ENCODE data around the gene PCDHA2. TPM values are rescaled to one million over a fixed set of nuclear protein-coding genes. Genes with fewer than 3 reads are reported as not detected.

PCDHA2 gene
- total and polyA plus RNA-seq, 2 of the 8 experiments (the other 6 are each of a cell fraction or from before 2014, with no cell fraction given): 0.86 to 1.9 TPM

- Histone ChIP-seq H3K4me3 (ENCODE audit: extremely low read depth in 1 of 4, insufficient read depth in 2 of 4, low read depth in 3 of 4, low read length in 4 of 4) (peak overlapping the region in 1 of 4 experiments; percentile 62; a peak in 2 of 8 replicates), H3K4ac (replicated peaks; ENCODE audit: insufficient read length, low read depth, low read length) (no peak overlapping the region), H3K23ac (ENCODE audit: insufficient read length) (no peak overlapping the region), H2BK15ac (ENCODE audit: low read length) (no peak overlapping the region), H3K27ac (ENCODE audit: low read depth, low read length) (no peak overlapping the region), H3K56ac (replicated peaks; ENCODE audit: insufficient read length, low read depth, low read length) (no peak overlapping the region), H3K18ac (ENCODE audit: extremely low read depth, low read length) (no peak overlapping the region; the same call in 1 of the 2 replicates), H2BK20ac (ENCODE audit: low read length) (no peak overlapping the region), H4K91ac (replicated peaks; ENCODE audit: insufficient read length, low read length) (no peak overlapping the region), H2AK5ac (ENCODE audit: low read depth, low read length) (no peak overlapping the region), H3K79me1 (ENCODE audit: low read depth, low read length) (no peaks in the 10 kb centered on the region), H4K8ac (ENCODE audit: extremely low read depth, insufficient read depth, low read length) (no peak overlapping the region), H3K79me2 (ENCODE audit: control insufficient read depth in 1 of 2, insufficient read depth in 2 of 2, low read length in 2 of 2) (no peaks in the 10 kb centered on the region; a peak in 1 of 4 replicates), H3K27me3 (replicated peaks in 1 of 4; ENCODE audit: control insufficient read depth in 3 of 4, extremely low read depth in 1 of 4, insufficient read depth in 3 of 4, low read length in 3 of 4) (no peaks in the 10 kb centered on the region), H2AFZ (ENCODE audit: low read length) (no peak overlapping the region), H2BK5ac (ENCODE audit: low read depth, low read length) (no peak overlapping the region), H3K23me2 (ENCODE audit: low read depth, low read length) (no peaks in the 10 kb centered on the region), H2BK12ac (ENCODE audit: low read depth, low read length) (no peak overlapping the region), H4K20me1 (replicated peaks in 1 of 2; ENCODE audit: control insufficient read depth in 1 of 2, insufficient read depth in 2 of 2, low read length in 2 of 2) (peaks cover 0 to 1% of the 10 kb centered on the region in 2 experiments), H2BK120ac (replicated peaks; ENCODE audit: low read depth, low read length) (no peak overlapping the region), H4K5ac (ENCODE audit: insufficient read length, low read depth, low read length) (no peak overlapping the region), H3K9ac (replicated peaks in 1 of 4; ENCODE audit: extremely low read depth in 1 of 4, low read depth in 3 of 4, low read length in 3 of 4) (no peak overlapping the region), H3K4me1 (replicated peaks in 1 of 4; ENCODE audit: control insufficient read depth in 3 of 4, insufficient read depth in 4 of 4, low read length in 3 of 4) (no peaks in the 10 kb centered on the region), H3K36me3 (ENCODE audit: control insufficient read depth in 2 of 4, insufficient read depth in 4 of 4, low read length in 3 of 4) (peaks cover 0 to 3% (median 0%) of the 10 kb centered on the region in 4 experiments; a peak in 1 of 8 replicates), H3K14ac (ENCODE audit: insufficient read length) (no peak overlapping the region), H3K9me3 (ENCODE audit: insufficient read depth in 2 of 2, low read depth in 1 of 2, low read length in 1 of 2) (peaks cover 0 to 10% of the 10 kb centered on the region in 2 experiments; a peak in 1 of 4 replicates), H3K4me2 (ENCODE audit: insufficient read depth in 1 of 2, low read depth in 2 of 2, low read length in 2 of 2) (no peak overlapping the region; a peak in 1 of 4 replicates)
- FAIRE-seq: no peak
- POLR2A ChIA-PET (ENCODE audit: partially characterized antibody): interaction anchor here (0.7 to 1.8 kb wide), 9 partner anchors 8 to 266 kb away, joined by 3 to 5 read pairs (median 4); partner anchors contain the start of genes PCDHA1, PCDHA12, PCDHA8 and PCDHB2
- WGBS, 2 experiments (ENCODE audit: extremely low coverage in 1 of 2, insufficient coverage in 1 of 2, insufficient read length in 1 of 2, insufficient replicate concordance in 2 of 2, low coverage in 1 of 2, low lambda C conversion rate in 2 of 2, missing lambda C conversion rate in 1 of 2): 97% methylated on average over 16 of the region's 18 CpGs; no CpG with 5 or more reads in 1 of the 2 experiments
- no peak for TF ChIP-seq SUZ12 (IDR thresholded peaks at IDR 0.05; ENCODE audit: low read length)
- TF ChIP-seq CTCF (IDR thresholded peaks at IDR 0.05; ENCODE audit: control extremely low read depth in 1 of 3, insufficient read depth in 1 of 3, low read depth in 1 of 3, low read length in 3 of 3): peak; percentile 13 to 32 (median 27); a peak in 3 of 4 replicates
- no peak for TF ChIP-seq RXRA (IDR thresholded peaks at IDR 0.05; ENCODE audit: insufficient read depth, low read depth, low read length)
- CTCF ChIA-PET (ENCODE audit: partially characterized antibody): interaction anchor here (0.7 to 6.0 kb wide), 27 partner anchors 8 to 225 kb away, joined by 3 to 58 read pairs (median 5); partner anchors contain the start of genes PCDHA1, PCDHA10, PCDHA11 and PCDHA2
- DNase-seq (ENCODE audit: low read depth in 1 of 2, low spot score in 2 of 2): peak in 1 of 2 experiments; percentile 56
These were observed 33.7 kb downstream of the PCDHA2 start for GRCh38 chr5:140828362-140828737.
